ENCODE measurements around the gene ROGDI. TPM values are rescaled to one million over a fixed set of nuclear protein-coding genes. Genes with fewer than 3 reads are reported as not detected.

ROGDI gene
- total and polyA plus RNA-seq, 9 of the 15 experiments (the other 6 are each of a cell fraction or from before 2014, with no cell fraction given) = 0.97 to 37.3 (median 16.5) TPM

DNA sequence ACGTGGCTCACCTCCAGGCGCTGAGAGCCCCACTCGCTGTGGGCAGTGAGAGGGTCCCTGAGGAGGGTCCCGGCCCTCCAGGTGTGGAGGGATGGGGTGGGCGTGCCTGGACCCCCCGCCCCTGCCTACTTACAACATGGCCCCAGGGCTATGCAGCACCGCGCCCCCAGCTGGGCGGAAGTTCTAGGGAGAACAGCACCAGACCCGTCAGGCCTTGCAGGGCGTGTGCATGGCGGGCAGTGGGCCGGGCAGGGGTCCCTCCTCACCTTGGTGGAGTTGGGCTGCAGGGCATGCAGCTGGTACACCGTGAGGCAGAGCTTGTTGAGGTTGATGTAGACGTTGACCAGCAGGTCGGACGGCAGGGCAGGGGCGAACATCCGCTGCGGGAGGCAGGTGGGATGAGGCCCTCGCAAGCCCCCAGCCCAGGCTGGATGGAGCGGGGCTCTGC lies 4.6 kb downstream of the ROGDI start:
- H3K9ac ChIP-seq (ENCODE audit: insufficient read depth in 1 of 2, low read depth in 2 of 2, low read length in 2 of 2) = no peak overlapping the region; a peak in 1 of 4 replicates
- H3K79me2 ChIP-seq (ENCODE audit: control insufficient read depth, insufficient read depth, low read length) = peaks cover 6% of the 10 kb centered on the region; the same call in 1 of the 3 replicates
- WGBS (ENCODE audit: insufficient coverage, low coverage, missing lambda C conversion rate) = 91% methylated on average over 15 of the region's 22 CpGs
- FAIRE-seq (no peak), ATAC-seq (no peak), DNase-seq (ENCODE audit: extremely low read depth in 1 of 4, low spot score in 3 of 4) (no peak)
- no peak for TF ChIP-seq U2AF1 (optimal IDR thresholded peaks at IDR 0.05; ENCODE audit: low read depth, low read length)
- TF ChIP-seq TEAD2 (tag; IDR thresholded peaks at IDR 0.05) = no peak
- TF ChIP-seq RAD51 (IDR thresholded peaks at IDR 0.05; ENCODE audit: borderline replicate concordance, low read depth) = no peak
- TF ChIP-seq ZKSCAN1 (IDR thresholded peaks at IDR 0.05; ENCODE audit: low read depth, low read length) = no peak
- TF ChIP-seq ZBED1 (IDR thresholded peaks at IDR 0.05) = no peak
- TF ChIP-seq CBX5 (IDR thresholded peaks at IDR 0.05; ENCODE audit: borderline replicate concordance, low read depth) = no peak
- no peak for TF ChIP-seq CBX3 (IDR thresholded peaks at IDR 0.05; ENCODE audit: borderline replicate concordance in 1 of 2, low read length in 2 of 2)
- TF ChIP-seq, protein P1, sequence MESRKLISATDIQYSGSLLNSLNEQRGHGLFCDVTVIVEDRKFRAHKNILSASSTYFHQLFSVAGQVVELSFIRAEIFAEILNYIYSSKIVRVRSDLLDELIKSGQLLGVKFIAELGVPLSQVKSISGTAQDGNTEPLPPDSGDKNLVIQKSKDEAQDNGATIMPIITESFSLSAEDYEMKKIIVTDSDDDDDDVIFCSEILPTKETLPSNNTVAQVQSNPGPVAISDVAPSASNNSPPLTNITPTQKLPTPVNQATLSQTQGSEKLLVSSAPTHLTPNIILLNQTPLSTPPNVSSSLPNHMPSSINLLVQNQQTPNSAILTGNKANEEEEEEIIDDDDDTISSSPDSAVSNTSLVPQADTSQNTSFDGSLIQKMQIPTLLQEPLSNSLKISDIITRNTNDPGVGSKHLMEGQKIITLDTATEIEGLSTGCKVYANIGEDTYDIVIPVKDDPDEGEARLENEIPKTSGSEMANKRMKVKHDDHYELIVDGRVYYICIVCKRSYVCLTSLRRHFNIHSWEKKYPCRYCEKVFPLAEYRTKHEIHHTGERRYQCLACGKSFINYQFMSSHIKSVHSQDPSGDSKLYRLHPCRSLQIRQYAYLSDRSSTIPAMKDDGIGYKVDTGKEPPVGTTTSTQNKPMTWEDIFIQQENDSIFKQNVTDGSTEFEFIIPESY (CRISPR knock-in tag; IDR thresholded peaks at IDR 0.05) = no peak
- no peak for TF ChIP-seq POLR2B (IDR thresholded peaks at IDR 0.05; ENCODE audit: low read depth, partially characterized antibody)
- no peak for TF ChIP-seq ATF1 (CRISPR knock-in tag; IDR thresholded peaks at IDR 0.05)
- TF ChIP-seq ATF1 (tag; IDR thresholded peaks at IDR 0.05) = no peak
- no peak for TF ChIP-seq POLR2G (IDR thresholded peaks at IDR 0.05; ENCODE audit: low read depth, low read length)
- TF ChIP-seq SP2 (IDR thresholded peaks at IDR 0.05; ENCODE audit: extremely low read depth, low read depth, low read length, poor library complexity, severe bottlenecking) = no peak
- TF ChIP-seq ZNF140 (CRISPR knock-in tag; IDR thresholded peaks at IDR 0.05) = no peak
- TF ChIP-seq, protein P2, sequence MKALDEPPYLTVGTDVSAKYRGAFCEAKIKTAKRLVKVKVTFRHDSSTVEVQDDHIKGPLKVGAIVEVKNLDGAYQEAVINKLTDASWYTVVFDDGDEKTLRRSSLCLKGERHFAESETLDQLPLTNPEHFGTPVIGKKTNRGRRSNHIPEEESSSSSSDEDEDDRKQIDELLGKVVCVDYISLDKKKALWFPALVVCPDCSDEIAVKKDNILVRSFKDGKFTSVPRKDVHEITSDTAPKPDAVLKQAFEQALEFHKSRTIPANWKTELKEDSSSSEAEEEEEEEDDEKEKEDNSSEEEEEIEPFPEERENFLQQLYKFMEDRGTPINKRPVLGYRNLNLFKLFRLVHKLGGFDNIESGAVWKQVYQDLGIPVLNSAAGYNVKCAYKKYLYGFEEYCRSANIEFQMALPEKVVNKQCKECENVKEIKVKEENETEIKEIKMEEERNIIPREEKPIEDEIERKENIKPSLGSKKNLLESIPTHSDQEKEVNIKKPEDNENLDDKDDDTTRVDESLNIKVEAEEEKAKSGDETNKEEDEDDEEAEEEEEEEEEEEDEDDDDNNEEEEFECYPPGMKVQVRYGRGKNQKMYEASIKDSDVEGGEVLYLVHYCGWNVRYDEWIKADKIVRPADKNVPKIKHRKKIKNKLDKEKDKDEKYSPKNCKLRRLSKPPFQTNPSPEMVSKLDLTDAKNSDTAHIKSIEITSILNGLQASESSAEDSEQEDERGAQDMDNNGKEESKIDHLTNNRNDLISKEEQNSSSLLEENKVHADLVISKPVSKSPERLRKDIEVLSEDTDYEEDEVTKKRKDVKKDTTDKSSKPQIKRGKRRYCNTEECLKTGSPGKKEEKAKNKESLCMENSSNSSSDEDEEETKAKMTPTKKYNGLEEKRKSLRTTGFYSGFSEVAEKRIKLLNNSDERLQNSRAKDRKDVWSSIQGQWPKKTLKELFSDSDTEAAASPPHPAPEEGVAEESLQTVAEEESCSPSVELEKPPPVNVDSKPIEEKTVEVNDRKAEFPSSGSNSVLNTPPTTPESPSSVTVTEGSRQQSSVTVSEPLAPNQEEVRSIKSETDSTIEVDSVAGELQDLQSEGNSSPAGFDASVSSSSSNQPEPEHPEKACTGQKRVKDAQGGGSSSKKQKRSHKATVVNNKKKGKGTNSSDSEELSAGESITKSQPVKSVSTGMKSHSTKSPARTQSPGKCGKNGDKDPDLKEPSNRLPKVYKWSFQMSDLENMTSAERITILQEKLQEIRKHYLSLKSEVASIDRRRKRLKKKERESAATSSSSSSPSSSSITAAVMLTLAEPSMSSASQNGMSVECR (CRISPR knock-in tag; IDR thresholded peaks at IDR 0.05) = no peak
- no peak for TF ChIP-seq HDAC8 (tag; IDR thresholded peaks at IDR 0.05)
- TF ChIP-seq MAZ (CRISPR knock-in tag; conservative IDR thresholded peaks at IDR 0.05 in 1 of 2, IDR thresholded peaks at IDR 0.05 in 1 of 2) = no peak
- no peak overlapping the region for H3K4me2 ChIP-seq (ENCODE audit: insufficient read depth, low read length)
- no peak overlapping the region for H3K4me3 ChIP-seq
- H3K36me3 ChIP-seq (ENCODE audit: control insufficient read depth, insufficient read depth, low read length) = peaks cover 13% of the 10 kb centered on the region; the same call in 1 of the 3 replicates
- H3K9me1 ChIP-seq (ENCODE audit: control insufficient read depth, insufficient read depth, low read length) = no peaks in the 10 kb centered on the region
- H3K9me3 ChIP-seq (replicated peaks; ENCODE audit: control insufficient read depth, insufficient read depth, low read depth, low read length) = no peaks in the 10 kb centered on the region
- POLR2A ChIA-PET = interaction anchor here (0.6 to 1.2 kb wide), 2 partner anchors 9 to 143 kb away, joined by 3 to 4 read pairs; partner anchors contain the start of gene SEPTIN12
- H3K27me3 ChIP-seq (ENCODE audit: control insufficient read depth in 2 of 2, insufficient read depth in 2 of 2, low read length in 2 of 2) = no peaks in the 10 kb centered on the region
- H3K4me1 ChIP-seq (replicated peaks in 1 of 2; ENCODE audit: control insufficient read depth in 2 of 2, insufficient read depth in 2 of 2, low read length in 2 of 2) = peaks cover 10 to 55% of the 10 kb centered on the region in 2 experiments; a peak in 4 of 5 replicates
- in situ Hi-C loops (cut with MboI) (no loop called here), intact Hi-C loops (cut with micrococcal nuclease) (no loop called here)
- H4K20me1 ChIP-seq (replicated peaks; ENCODE audit: control insufficient read depth, insufficient read depth, low read length) = no peaks in the 10 kb centered on the region
- no TSS peak for BruUV-seq (replicated peaks)
- H2AFZ ChIP-seq (ENCODE audit: low read depth, low read length) = no peak overlapping the region
- CTCF ChIA-PET (ENCODE audit: low intra/inter-chr PET ratio) = no interaction called here
- no peak overlapping the region for H3K27ac ChIP-seq (ENCODE audit: extremely low read depth, low read depth, low read length)

Data from K562 (cell line).